GM04503 (cell line): Measurements from ENCODE around the gene DPYSL4.

Source experiments
- DNase-seq: peaks from one replicate; pipeline ENCODE4 v3.0.0-alpha.2; 2012; ENCODE audit warnings: low read depth

DPYSL4 gene

DNA sequence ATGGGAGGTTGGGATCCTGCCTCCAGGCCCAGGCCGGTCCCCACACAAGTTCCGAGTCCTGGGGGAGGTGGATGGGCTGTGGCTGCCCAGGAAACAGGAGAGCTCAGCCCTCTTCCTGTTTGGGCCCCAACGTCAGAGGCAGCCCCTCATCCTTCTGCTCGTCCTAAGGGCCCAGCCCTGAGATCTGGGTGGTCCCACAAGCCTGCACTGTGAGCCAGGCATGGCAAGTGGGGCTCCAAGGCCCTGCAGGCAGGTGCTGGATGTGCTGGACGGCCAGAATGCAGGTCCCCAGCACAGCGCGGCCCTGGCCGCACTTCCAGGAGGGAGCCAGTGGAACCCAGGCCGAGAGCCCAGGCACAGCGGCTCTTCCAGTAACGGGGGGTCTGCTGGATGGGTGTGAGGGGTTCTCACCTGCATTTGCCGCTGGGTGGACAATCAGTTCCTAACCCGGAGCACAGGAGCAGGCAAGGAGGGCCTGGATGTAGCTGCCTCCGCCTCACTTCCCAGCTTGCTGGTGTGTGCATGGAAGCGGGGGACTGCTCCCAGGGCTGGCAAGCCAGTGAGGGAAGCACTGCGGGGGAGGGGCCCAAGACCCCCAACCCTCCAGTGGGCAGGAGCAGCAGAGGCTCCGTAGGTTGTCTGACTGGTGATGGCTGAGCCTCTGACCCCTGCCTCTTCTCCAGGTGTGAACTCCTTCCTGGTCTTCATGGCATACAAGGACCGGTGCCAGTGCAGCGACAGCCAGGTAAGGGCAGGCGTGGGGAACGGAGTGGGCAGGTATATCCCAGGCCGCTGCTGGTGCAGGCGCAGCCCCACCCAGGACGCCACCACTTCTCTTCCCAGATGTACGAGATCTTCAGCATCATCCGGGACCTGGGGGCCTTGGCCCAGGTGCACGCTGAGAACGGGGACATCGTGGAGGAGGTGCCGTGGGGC lies 9.7 kb downstream of the DPYSL4 start:
- DNase-seq = no peak

DNA sequence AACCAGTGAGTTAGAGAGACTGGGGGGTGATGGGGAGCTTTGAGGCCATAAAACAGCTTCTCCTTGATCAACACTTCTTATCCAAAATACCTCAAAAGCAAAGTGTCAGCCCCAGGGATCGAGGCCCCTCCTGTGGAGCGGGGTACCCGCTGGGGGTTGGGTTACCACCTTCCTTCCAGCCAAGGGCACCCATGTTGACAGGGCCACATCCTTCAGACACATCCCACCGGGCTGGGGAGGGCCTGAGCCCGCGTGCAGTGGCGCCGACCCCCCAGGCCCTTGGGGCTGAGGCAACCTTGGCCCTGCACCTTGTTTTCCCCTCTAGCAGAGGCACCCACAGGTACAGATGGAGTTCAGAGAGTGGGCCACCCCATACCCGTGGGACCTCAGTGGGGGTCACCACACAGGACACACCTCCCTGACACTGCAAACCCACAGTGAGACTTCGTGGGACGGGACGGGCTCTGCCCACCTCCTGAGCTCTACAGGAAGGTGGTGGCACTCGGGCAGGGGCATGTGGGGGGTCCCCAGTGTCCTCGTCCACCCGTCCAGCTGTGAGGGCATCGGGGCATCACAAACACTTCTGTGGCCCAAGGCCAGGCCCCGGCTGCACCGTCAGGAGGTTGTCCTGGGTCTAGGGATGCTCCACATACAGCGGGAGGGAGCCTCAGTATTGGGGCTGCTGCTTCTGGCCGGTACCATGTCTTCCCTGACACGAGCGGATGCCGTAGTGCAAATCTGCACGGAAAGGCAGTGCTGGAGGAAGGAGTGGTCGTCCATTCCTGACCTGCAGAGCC lies 10.7 kb downstream of the DPYSL4 start:
- no peak for DNase-seq

DNA sequence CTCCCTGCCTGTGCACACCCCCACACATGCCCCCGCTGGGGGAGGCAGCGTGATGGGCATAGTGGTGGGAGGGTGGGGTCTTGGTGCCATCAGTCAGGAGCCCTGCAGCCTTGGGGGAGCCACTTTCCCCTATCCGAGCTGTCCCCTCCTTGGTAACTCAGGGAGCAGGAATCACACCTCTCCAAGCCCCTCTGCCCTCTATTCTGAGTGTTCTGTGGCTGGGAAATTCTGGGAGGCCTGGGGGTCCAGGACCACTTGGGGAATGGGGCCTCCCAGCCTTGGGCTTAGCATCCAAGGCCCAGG lies 11.3 kb downstream of the DPYSL4 start:
- DNase-seq = no peak

DNA sequence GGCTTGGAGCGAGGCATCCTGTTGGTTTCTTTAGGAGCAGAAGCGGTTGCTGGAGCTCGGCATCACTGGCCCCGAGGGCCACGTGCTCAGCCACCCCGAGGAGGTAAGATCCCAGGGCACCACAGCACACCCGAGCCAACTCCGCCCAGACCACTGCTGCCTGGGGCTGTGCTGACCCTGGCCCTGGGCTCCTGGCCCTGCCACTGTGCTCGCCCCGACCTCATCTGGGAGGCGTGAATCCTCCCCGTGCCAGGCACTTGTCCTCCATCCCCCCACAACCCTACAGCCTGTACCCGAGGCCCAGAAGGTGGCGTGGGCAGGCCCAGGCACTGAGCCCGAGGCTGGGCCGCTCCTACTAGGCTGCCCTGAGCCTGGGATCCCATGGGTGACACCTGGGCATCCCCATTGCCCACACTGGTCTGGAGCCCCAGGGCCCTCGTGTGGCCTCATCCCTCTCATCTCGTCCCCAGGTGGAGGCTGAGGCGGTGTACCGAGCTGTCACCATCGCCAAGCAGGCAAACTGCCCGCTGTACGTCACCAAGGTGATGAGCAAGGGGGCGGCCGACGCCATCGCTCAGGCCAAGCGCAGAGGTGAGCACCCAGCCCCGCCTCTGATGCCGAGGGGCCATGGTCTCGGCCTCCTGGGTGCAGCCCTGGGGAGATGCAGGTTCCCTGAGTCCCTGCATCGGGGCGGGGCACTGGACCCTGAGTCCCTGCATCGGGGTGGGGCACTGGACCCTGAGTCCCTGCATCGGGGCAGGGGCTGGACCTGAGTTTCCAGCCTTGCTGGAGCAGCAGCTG lies 11.8 kb downstream of the DPYSL4 start:
- DNase-seq = no peak

DNA sequence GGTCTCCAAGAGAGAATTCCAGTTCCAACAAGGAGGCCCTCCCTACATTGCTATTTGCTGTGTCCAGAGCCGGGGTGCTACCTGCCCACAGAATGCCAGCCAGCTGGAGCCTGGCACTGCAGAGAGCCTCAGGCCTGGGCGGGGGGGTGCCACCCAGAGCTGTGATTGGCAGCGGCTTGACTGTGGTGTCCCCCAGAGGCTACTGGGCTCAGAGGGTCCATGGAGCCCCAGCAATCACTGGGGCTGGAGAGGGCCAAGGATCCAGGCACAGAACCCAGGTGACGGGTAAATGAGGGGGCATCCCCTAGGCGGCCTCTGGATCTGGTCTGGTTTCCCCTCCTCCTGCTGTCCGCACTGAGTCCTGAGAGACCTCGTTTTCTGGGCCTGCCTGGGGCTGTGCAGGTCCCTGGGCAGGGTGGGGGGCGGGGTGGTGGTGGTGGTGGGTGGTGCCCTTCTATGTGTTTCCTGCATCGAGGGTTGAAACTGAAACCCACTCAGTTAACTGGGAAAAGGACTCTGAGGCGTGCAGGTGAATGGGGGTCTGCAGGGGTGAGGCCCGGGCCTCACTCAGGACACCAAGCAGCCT lies 12.6 kb downstream of the DPYSL4 start:
- DNase-seq = no peak

DNA sequence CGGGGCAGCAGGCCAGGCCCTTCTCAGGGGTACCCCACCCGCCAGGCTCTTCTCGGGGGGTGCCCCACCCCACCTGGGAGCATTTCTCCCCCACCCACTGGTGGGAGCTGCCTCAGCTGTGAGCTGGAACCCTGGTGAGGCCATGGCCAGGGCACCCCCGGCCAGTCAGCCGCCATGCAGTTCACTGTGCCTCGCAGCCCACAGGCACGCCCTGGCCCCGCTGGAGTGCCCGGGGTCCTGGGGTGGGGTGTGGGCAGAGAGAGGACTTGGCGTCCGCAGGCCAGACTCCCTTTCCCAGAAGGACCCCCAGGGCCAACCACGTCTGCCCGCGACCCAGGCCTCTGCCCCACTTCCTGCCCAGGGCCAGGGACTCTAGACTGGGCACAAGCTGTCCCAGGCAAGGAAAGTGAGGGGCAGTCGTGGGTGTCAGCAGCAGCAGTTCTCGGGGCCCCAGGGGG lies 13.1 kb downstream of the DPYSL4 start:
- DNase-seq = no peak

DNA sequence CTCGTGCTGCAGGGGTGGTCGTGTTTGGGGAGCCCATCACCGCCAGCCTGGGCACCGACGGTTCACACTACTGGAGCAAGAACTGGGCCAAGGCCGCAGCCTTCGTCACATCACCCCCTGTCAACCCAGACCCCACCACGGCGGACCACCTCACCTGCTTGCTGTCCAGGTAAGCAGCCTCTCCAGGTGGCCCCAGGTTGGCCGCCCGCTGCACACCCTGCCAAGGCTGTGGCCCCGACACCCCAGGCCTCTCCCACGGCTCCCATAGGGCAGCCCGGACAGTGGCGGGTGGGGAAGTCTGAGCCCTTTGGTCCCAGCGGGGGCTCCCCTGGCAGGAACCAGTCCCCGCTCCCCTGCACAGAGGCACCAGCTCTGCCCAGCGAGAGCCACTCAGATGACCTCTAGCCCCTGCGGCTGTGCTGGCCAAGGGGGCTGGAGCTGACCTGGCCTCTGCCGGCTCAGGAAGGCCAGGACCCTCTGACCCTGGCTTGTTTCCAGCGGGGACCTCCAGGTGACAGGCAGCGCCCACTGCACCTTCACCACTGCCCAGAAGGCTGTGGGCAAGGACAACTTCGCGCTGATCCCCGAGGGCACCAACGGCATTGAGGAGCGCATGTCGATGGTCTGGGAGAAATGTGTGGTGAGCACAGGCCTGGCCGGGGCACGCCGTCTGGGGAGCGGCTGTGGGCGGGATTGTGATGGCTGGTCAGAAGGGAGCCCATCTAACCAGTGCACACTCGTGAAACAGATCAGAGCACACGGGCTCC lies 13.8 kb downstream of the DPYSL4 start:
- no peak for DNase-seq

DNA sequence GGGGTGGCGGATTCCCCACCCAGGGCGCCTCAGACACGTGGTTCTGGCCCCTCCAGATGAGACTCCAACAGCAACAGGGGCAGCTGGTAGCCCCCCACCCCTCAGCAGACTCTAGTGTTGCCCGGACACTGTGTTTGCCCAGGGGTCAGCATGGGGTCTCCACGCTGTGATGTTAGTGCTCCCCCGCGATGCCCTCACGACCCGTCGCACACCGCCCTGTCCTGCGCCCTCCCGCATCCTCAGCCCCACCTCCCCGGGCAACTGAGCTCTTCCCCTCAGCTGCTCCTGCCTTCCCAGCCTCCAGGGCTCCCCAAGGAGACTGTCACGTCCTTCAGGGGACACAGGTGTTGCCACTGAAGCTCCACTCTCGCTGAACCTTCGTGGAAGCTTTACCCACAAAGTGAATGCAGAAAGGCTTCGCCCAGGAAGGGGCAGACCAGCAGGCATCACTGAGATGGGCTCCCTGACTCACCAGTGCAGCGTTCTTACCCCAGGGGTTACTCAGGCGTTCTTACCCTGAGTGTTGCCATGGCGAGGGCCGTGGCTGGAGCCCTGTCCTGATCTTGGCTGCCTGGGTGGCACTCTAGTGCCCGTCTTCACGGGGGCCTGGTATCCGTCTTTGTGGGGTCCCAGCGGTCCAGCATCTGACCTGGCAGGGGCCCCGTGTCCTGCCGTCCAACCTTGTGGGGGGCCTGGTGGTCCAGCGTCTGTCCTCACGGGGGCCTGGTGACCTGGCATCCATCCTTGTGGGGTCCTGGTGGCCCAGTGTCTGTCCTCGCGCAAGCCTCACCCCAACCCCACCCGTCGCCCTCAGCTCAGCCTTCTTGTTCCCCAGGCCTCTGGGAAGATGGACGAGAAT lies 14.6 kb downstream of the DPYSL4 start:
- DNase-seq = no peak

DNA sequence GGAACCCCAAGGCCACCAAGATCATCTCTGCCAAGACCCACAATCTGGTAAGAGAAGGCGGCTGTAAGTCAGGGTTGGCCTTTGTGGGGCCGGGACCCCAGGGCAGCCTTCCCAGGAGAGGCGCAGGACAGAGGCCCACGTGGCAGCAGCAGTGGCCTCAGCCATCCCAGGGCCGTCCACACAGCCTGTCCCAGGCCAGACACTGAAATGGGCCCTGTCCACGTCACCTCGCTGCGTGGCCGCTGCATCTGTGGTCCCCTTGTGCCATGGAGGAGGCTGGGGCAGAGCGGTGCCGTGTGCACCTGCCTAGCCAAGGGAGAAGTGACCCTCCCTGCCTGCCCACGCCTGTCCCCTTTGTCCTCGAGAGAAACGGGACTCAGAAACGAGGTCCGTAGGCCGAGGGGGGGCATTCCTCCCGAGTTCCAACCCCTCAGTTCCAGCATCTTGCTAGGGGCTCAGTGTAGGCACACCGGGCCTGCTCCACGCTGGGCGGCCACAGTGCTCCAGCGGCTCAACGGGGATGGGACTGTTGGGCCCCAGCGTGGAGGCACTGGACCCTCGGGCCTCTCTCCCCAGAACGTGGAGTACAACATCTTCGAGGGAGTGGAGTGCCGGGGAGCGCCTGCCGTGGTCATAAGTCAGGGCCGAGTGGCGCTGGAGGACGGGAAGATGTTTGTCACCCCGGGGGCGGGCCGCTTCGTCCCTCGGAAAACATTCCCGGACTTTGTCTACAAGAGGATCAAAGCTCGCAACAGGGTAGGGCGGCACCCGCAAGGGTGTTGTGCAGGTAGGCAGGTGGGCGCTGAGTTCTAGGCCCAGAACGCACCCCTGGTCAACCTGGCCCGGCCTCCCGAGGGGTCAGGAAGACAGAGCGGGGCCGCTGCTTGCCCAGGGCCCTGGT lies 15.6 kb downstream of the DPYSL4 start:
- DNase-seq = no peak

DNA sequence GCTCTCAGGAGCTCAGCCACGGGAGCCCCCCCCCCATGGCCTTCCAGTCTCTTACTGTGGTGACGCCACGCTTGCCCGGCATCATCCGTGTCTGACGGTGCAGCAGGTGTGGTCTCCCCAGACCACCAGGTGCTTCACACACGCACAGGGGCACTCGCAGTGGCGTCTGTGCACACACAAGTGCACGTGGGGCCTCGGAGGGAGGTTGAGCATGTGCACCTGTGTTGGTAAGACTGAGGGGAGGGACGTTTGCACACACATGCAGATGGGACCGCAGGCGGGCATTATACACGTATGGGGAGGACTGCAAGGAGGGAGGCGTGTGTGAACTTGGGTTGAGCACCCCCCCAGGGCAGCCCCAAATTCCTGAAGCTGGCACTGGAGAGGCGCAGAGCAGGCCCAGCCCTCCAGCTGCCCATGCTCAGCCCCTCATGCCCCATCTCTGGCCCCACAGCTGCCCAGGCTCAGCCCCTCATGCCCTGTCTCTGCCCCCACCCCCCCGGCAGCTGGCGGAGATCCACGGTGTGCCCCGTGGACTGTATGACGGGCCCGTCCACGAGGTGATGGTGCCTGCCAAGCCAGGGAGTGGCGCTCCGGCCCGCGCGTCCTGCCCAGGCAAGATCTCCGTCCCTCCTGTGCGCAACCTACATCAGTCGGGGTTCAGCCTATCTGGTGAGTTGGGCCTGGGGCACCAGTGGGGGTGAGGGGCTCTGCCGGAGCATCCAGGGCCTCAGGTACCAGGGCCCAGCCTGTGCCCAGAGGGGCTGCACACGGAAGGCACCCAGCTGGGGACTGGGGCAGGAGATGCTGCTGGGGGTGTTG lies 16.7 kb downstream of the DPYSL4 start:
- no peak for DNase-seq

DNA sequence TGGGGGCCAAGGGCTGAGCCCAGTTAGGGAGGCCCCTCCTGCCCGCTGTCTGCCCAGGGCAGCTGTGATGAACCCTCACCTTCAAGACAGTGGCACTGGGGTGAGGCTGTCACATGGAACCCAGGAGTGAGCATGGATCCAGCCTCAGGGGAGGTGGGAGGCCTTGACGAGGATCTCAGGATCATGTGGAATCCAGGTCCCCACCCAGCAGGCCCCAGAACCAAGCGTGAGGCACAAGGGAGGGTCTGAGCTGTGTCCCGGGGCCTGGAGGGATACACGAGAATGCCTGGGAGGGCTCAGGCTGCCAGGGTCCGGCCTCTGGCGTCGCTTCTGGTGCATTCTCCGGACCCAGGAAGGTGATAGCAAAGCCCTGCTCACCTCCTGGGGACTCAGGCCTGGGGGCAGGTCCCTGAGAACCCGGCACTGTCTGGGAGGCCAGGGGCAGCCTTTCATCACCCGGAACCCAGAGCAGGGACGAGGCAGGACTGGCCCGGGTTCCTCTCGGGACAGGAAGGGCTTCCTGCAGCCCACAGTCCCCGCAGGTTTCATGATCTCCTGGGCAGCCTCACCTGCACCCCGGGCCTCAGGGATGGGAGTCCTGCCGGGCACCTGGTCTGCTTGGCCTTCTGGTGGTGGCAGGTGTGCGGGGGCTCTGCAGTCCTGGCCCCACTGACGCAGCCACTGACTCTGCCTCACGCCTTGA lies 17.5 kb downstream of the DPYSL4 start:
- DNase-seq = no peak

DNA sequence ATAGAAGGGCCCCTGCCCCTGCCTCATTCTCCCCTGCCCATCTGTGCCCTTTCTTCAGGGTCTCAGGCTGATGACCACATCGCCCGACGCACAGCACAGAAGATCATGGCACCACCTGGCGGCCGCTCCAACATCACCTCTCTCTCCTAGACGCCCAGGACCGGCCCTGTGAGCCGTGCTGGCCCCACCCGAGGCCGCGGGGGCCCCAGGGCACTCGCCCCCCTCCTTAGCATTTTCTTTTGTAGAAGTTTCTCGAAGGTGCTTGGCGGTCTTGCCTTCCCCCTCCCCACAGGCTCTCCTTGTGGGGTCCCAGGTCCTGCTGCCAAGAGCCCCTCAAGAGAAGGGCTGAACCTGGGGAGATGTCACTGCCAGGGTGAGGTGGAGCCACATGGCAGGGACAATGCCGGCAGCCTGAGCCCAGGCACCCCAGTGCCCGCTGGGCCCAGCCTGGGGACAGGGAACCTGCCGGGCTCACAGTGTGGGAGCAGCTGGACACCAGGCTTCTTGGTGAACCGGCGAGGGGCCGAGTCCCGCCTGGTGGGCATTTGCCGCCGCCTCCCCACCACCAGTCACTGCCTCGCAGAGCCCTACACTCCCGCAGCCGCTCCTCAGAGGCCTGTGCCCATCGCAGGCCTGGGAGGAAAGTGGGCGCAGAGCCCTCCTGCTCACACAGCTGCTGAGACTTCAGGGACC lies 18.2 kb downstream of the DPYSL4 start:
- no peak for DNase-seq

DNA sequence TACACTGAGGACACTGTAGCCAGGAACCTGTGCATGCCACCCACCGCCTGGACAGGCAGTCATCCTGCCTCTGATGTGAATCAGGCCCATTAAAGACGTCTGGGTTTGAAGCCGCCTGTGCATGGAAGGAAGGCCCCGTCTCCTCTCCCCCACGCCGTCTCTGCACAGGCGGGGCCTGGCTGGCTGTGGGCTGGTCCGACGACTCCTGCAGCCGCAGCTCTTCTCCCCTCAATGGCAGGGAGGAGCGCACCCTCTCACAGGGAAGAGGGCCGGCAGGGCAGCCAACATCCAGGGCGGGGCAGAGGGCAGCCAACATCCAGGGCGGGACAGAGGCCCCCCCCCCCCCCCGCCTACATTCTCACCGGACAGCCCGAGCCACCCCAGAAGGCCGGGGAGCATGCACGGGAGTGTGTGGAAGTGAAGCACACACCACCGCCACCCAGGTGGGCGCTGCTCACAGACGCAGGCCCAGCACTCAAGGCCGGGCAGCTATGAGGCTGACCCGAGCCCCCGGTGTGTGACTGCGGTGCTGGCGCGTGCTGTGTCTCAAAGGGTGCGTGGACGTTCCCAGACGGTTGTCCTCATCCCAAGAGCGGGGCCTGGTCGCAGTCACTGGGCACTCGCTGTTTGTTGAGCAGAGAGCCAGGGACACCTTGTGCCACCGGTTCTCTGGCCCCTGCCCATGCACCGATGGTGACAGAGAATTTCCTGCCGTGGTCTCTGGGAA lies 19.1 kb downstream of the DPYSL4 start:
- DNase-seq = no peak

DNA sequence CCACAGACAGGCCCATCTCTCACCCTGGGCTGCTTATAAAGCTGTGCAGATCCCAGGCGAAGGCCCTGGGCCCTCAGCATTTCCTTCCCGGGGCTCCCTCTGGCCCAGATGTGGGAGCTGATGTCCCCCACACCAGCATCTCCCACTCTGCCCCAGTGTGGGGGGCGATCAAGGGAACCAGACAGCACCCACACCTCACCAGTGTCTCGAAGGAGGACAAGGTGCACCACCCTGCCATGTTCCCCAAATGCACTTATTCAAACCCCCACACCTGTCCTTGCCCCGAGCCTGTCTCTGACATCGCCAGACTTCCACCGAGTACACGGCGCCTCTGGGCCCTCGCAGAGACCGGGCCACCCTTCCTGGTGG lies 19.6 kb downstream of the DPYSL4 start:
- no peak for DNase-seq

DNA sequence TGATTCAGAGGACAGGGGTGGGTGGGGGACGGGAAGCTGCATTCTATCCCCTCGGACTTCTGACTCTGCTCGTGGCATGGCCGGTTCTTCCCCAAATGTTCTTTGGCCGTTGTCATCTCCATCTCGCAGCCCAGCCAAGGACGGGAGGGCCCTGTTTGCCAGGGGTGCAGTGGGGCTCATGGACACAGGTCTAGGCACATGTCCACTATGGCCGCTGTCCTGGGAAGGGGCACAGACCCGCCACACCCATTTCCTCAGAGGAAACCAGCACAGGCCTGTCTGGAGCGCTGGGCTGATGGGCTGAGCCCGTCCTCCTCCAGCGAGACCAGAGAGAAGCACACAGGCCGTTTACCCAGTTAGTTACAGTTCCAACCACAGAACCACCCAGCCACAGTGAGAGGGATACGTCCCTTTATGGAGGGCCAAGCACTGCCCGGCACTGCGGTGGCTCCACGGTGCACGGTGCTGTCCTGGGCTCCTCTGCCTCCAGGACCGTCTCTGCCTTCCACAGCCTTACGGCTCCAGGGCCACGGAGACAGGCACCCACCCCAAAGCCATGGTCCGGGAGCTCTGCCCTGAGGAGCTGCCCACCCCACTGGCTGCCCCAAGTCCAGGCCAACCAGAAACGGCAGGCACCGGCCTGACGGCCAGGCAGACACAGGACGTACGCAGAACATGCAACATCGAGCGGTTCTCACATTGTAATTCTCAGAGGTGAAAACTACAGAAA lies 20.2 kb downstream of the DPYSL4 start:
- no peak for DNase-seq
